AML-193 (cell line): Measurements from ENCODE around the gene FGD6.
"Not testable (repeated sequence)": the region's sequence is repeated elsewhere in the genome, so short reads cannot be mapped to it uniquely, and the experiment has no call there.

Experiments used
- DNase-seq, 2 experiments: peaks; one replicate each; lab custom pipeline; 2025; lab: John Stamatoyannopoulos, UW

The FGD6 gene

DNA sequence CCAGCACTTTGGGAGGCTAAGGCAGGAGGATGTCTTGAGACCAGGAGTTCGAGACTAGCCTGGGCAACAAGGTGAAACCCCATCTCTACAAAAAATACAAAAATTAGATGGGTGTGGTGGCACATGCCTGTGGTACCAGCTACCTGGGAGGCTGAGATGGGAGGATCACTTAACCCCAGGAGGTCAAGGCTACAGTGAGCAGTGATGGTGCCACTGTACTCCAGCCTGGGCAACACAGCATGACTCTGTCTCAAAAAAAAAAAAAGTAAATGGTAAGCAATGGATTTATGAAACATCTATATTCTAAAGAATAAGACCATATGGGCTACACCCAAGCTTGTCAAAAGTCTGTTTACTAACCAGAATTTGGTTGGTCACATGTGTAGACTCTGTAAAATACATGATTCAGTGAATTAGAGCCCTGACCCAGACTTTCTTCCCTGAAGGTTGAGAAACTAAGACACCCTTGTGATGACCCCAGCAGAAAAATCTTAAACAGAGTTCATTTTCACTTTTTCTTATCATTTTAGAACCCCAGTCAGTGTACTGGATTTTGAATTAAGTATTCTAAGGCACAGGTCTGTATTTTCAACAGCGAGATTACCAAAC is 12.1 kb downstream of the FGD6 start:
- DNase-seq, result no peak

DNA sequence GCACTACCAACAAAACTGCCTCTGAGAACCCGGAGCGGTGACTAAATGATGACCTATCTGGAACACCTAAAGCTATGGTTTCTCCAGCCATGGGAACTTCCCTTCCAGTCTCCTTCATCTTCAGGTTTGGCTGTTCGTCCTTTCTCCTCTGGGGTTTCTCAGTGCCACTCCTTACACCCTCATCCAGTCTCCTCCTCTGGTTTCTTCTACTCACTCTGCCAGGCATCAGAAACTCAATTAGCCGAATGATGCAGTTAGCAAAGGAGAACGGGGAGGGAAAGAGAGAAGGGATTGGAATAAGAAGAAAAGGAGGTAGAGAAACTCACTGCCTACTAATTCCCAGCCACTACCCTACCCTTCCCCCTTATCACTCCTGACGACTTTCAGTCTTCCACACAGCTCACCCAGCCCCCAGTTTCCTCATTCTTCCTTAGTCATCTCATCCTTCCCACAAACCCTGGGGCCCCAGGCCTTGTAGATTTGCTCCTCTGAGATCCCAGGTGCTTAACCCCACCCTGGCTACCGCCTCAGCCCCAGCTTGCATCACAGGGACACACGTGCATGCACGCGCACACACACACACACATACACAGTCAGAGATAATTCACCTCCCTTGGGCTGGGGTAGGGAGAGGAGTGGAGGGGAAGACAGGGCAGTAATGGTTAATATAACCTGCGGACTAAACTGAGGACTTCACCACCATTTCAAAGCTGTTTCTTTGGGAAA is 13.0 kb downstream of the FGD6 start:
- DNase-seq, result no peak

DNA sequence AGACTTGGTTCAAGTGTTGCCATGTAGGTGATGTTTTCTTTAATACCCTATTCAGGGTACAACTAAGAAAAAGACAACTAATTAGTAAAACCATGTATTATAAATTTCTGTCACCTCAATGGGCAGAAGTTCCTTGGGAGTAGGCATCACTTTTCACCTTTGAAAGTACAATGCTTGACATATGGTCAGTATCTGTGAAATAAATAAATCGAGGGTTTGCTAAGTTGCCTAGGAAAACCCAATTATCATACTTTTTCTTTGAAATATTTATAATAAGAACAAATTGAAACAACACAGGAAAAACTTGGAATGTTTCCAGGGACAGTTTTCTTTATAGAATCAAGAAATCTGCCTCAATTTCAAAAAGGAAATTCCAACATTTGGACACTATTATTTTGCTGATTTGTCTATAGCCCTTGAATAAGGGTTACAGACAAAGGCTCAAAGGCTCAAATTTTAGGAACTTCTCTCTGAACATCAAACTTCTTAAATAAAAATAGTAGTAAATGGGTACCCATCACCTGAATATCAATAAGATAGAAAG is 13.7 kb downstream of the FGD6 start:
- DNase-seq, result no peak

DNA sequence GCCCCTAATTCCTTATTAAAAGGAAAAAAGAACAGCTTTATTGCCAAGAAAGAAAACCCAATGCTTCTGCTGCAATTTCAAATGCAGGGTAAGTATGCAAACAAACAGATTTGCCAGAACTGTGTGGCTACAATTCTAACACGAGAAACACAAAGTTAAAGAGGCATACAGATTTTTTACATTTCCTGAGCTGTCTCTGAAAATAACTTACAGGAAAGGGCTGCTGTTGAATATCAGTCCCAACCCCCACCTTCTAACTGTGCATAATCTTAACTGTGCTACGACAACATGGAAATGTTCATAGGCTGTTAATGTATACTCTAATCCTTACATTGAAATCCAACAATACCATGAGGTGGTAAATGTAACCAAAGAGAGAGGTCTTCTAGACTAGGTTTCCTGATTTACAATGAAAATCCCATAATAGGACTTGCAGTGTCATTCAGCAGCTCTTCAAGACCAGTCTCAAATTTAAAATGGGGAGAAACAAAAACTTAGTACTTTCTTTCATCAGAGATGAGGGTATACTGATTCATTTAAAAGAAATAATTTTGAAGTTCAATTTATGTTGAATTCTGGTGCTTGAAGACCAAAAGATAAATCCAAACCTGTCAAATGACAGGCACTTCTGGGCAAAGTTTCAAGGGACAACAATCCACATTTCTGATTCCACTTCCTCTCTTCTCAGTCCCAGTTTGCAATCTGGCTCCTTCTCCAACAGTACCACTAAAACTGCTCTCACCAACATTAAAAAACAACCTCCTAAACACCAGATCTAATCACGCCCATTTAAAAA is 14.4 kb downstream of the FGD6 start:
- DNase-seq, result no peak

DNA sequence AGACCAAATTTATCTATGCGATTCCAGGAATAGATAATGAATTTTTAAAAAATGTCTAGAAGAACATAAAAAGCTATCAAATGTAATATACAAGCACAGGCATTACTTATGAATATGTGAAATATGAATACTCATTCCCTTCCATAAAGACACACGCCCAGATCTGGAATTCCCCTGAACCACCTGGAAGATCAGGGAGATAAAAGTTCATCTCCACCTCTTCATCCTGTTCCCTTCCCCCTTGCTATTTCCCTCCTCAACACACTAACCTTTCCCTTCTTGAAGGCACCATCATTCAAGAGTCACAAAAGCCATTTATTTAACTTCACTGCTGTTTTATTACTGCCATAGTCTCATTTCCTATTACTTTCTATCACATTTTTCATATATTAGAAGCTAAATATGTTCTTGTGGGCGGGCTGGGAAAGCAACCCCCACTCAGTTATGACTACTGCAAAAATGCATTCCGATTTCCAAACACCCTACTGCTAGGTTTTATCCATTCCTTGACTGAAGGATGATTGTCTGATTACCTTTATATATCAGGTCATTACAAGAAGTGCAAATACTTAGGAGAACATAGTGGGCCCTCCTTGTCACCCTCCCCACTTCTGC is 16.1 kb downstream of the FGD6 start:
- DNase-seq, result no peak

DNA sequence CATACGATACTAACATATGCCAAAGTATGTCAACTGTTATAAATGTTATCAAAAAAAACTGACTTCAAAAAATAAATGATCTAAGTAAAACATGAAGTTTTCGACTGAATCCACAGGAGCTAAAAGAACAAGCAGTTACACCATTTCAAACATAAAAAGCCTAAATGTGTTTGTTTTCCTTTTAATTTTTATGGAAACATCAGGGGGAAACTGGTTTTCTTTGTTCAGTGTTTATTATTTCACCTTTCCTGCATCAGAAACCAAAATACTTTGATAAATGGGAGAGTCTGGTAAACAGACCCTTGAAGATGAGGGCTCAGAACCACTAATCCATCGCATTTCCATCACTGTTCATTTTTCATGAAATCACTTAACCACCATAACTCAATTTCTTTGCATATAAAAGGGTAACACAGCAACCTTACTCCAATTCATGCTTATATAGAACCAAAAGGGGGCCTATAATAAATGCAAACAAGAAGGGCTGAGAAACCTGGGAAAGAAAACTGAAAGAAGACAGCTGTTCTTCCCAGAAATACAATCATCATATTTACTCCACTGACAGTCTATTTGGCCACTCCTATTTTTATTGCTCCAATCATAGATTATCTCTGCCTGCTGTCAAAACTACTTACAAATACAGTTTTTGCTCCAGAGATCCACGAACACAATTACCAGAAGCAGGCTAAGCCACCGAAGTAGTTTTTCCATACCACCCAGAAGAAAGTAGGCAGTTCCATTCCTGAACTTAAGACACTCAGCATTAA is 17.0 kb downstream of the FGD6 start:
- DNase-seq, result no peak

DNA sequence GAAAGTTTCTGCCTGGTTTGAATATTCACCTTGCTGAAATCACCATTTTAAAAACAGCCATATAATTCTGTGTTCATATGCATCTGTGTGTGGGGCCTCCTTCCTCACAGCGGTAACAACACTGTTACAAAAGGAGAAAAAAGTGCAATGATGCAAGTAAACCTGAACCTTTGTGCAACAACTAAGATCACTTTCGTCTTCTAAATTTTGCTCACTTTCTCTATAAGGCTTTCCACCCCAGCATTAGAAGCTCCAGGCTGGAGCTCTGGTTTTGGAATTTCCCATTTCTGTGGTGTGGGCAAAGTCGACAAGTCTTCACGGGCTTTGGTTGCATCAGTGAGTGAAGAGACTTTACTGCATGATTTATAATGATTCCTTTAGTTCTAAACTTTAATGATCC is 18.4 kb downstream of the FGD6 start:
- no peak for DNase-seq

DNA sequence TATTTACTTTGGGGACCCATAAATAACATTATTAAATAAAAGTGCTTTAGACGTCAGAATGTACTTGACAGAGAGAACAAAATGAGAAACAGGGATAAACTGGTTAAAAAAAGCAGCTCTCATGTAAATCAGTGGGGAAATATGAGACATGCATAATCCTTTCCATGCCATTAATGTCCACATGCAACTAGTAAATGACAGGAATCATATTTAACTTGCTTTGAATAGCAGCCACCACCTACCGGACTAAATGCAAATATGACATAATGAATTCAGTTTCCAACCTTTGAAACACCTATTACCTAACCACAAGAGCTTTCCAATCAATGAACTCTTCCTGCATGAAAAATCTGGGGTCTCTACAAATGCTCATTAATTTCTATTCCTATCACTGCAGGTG is 19.6 kb downstream of the FGD6 start:
- DNase-seq, result no peak

DNA sequence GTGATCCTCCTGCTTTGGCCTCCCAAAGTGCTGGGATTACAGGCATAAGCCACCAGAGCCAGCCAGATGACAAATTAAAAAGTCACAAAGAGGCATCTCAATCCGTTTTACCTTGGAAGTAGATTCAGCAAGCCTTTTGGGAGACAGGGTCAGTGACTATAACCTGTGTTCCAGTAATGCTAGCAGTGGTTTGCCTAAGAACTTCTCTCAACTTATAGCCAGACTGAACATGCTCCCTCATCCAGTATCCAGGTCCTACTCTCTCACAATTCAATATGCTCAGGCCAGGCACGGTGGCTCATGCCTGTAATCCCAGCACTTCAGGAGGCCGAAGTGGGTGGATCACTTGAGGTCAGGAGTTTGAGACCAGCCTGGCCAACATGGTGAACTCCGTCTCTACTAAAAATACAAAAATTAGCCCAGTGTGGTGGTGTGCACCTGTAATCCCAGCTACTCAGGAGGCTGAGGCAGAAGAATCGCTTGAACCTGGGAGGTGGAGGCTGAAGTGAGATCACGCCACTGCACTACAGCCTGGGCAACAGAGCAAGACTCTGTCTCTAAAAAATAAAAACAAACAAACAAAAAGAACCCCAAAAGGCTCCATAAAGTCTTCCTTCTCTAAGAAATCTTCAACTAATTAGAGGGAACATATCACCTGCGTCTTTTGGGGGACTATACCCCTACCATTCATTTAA is 20.2 kb downstream of the FGD6 start:
- DNase-seq, result not testable (repeated sequence)

DNA sequence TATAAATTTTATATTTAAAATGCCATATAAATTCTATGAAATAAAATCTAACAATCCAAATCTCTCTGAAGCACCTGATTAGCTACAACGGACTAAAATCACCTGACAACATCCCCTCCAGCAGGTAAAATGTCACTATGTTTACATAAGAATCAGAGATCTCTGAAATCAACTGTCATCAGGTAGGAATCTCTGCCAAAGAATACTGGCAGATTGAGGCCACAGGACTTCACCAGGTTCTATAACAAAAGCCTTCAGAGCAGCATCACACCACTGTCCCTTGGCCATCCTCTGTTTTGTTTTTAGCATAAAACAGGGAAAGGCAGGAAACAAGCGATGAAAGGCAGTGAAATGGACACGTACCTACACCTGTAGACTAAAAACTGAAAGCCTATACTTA is 22.1 kb downstream of the FGD6 start:
- DNase-seq, result no peak

DNA sequence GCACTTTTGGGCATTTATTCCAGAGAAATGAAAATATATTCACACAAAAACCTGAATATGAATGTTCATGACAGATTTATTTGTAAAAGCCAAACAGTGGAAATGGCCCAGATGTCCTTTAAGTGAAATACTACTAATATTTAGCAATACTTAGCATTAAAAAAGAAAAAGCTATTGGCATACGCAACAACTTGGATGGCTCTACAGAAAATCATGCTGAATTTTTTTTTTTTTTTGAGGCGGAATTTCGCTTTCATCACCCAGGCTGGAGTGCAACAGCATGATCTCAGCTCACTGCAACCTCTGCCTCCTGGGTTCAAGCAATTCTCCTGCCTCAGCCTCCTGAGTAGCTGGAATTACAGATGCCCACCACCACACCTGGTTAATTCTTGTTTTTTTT is 24.1 kb downstream of the FGD6 start:
- DNase-seq, result no peak

DNA sequence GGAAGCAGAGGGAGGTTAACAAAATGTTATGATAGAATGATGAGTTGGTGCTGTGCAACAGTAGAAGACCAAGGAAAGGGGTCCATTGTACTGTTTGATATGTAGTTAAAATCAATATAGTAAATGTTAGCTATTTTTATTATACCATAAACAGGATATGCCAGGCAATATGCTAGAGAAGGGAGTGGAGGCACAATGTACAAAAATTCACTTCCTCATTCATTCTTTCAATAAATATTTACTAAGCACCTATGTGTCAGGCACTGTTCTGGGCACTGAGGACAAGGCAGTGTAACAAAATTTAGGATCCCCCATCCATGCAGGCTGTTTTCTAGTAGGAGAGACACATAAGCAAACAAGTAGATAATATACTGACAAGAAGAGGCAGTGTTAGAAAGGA is 25.0 kb downstream of the FGD6 start:
- no peak for DNase-seq

DNA sequence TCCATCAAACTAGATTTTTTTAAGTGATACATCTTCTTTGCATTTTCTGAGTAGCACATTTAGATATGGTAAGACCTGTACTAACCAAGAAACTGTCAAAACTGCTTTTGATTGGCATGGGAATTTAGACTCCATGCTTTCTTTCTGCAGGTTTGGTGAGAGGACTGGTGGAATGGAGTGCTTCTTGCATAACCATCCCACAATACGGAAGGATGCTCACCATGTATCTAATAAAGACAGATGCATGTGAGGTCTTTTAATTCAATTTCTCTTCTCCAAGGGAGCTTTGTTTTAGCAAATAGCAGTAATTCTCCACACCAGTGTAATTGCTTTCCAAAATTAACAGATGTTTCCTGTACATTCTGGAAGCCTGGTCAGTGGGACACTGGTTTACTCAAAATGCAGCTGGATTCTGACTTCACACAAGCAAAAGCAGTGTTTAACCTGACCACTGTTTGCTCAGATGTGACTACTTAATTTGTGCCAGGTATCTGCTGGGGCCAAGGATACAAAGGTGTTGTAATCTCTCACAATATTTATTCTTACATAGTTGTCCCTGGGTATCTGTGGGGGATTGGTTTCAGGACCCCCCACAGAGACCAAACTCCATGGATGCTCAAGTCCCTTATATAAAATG is 26.1 kb downstream of the FGD6 start:
- DNase-seq, result no peak

DNA sequence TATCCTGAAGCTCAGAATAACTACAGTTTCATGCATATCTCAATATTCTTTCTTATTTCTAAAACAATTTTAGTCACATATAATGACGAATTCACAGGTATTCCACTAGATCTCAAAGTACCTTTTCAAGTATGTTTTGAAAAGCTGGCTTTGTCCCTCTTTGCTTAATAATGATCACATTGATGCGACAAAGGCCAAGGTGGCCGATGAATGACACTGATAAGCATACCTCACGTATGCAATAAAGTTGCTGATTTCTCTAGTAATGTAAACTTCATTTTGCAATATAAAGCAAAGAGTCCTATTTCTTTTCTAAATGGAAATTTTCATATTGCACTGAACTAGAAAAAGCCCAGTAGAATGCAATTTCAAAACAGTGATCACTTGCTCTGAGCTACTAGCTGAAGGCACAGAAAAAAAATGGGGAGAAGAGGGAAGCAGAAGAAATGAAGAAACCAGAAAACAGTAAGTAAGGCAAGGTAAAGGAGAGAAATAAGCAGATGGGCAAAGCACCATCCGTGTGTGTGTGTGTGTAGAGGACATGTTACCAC is 29.3 kb downstream of the FGD6 start:
- no peak for DNase-seq

DNA sequence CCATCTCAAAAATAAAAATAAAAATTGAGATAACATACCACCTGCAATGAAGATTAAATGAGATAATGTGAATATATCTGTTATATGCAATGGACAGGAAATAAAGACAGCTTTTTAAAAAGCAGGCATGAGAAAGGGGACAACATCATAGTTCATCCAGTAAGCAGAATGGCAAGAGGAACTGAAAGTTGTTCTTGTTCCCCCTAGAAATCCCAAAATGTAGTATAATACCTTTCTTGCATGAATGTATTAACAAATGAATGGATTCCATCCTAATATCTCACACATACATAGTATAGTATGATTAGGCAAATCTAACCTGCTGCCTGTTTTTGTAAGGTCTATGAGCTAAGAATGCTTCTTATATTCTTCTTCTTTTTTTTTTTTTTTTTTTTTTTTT is 31.4 kb downstream of the FGD6 start:
- no peak for DNase-seq

DNA sequence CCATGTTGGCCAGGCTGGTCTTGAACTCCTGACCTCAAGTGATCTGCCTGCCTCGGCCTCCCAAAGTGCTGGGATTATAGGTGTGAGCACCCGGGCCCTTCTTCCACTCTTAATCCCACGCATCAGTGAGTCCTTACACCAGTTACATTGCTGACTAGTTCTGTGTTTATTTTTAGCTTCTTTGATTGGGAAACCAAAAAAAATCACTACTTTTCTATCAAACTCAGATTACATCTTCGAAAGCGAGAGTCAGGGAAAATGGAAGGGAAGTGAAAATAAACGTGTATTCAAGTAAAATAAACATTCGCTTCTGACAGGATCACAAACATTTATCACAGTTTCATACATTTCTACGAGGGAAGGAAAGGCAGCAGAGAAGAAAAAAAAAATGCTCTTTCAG is 32.2 kb downstream of the FGD6 start:
- DNase-seq, result no peak

DNA sequence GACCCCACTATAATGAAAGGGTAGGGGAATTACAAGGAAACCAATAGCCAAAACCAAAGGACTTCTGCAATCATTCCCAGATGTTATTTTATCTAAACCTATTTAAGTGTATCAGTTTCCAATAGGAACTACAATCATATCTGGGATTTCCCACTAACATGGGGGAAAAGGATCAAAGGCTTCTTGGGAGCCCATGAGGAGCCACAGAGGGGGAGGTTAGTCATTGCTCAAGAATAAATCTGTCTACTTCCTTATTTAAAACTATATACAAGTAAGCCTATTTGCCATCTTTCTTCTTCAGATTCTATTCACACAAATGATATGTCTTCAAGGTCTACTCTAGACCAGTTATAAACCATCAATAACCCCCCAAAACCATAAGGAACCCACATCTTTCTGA is 33.1 kb downstream of the FGD6 start:
- no peak for DNase-seq

DNA sequence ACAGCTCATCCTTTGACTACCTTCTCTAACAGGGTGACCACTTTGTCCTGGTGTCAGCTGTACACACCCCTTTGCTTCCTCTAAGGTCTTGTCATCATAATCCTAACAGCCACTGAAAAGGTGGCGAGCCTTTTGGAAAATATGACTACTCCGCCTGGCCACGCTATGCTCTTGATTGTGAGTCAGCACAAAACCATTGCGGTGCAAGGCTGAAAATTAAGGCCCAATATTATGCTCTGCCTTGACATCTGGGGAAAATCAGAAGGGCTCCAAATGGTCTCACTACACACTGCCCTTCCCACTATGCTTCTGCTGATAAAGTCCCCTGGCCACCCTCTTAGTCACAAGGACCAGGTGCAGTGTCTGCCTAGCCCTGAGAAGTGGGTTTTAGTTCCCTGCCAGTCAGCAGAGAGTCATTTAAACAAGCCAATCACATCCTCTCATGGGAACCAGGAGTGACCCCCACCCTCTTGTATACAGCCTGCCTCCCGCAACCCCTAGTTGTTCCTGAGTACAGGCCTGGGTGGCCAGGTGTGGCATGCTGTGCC is 34.3 kb downstream of the FGD6 start:
- DNase-seq, result no peak

DNA sequence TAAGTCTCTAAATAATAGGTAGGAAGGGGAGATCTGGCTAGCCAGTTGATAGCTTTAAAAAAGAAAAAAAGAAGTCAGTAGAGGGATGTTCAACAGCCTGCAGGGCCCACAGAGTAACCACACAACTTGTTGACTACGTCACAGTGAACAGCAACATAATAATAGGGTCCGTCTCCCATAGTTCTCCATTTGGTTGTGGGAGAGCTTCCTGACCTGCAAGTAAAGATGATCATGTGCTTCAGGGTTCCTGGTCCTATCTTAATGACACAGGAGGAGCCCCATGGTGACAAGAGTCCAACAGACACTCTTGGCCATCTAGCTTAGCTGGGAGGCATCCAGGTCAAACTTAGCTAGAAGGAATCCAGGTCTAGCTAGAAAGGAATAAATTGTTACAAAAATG is 36.2 kb downstream of the FGD6 start:
- DNase-seq, result no peak

DNA sequence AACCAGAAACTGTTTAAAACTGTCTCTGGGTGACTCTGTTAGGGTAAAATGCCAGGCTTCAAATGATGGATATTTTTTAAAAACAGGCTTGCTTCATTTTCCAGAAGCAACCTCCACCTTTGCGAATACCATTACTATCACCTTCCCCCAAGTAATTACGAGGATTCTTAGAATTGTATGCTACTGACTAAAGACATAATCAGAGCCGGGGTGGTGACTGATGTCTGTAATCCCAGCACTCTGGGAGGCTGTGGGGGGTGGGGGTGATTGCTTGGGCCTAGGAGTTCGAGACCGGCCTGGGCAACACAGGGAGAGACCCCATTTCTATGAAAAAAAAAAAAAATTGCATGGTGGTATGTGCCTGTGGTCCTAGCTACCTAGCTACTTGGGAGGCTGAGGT is 38.3 kb downstream of the FGD6 start:
- no peak for DNase-seq
